HepG2 (cell line): ENCODE data around the gene ARR3. TPM values are rescaled to one million over a fixed set of nuclear protein-coding genes. Genes with fewer than 3 reads are reported as not detected.

Experiments
- AKAP8 ChIP-seq: sonication (generic); formaldehyde crosslinking; IDR thresholded peaks from 2 replicates; pipeline ENCODE4 v1.5.1; 2020; ENCODE audit warnings: mild to moderate bottlenecking, missing genetic modification reagents
- ATRX ChIP-seq: sonication (generic); formaldehyde crosslinking; IDR thresholded peaks from 2 replicates; pipeline ENCODE4 v1.4.0; 2020; ENCODE audit warnings: missing genetic modification reagents, borderline replicate concordance
- KDM6A ChIP-seq: IDR thresholded peaks from 2 replicates; pipeline ENCODE4 v1.6.1; 2016; ENCODE audit warnings: low read depth
- KLF12 ChIP-seq: sonication (generic); formaldehyde crosslinking; IDR thresholded peaks from 2 replicates; pipeline ENCODE4 v1.4.0; 2020; ENCODE audit warnings: missing genetic modification reagents, borderline replicate concordance
- MIXL1 ChIP-seq: IDR thresholded peaks from 2 replicates; pipeline ENCODE4 v1.6.1; 2016
- PAXIP1 ChIP-seq: sonication (generic); formaldehyde crosslinking; conservative IDR thresholded peaks from 2 replicates; pipeline ENCODE4 v1.4.0; 2020; ENCODE audit warnings: mild to moderate bottlenecking, missing genetic modification reagents, moderate library complexity
- PHF8 ChIP-seq: sonication (generic); formaldehyde crosslinking; IDR thresholded peaks from 2 replicates; pipeline ENCODE4 v1.5.0; 2020; ENCODE audit warnings: missing genetic modification reagents
- POLR2G ChIP-seq: fragments of 200-400 bp; formaldehyde crosslinking; IDR thresholded peaks from 2 replicates; pipeline ENCODE4 v1.6.1; 2018; ENCODE audit warnings: mild to moderate bottlenecking, low read depth, low read length, moderate library complexity
- PRDM10 ChIP-seq: sonication (generic); formaldehyde crosslinking; IDR thresholded peaks from 2 replicates; pipeline ENCODE4 v1.4.0; 2020; ENCODE audit warnings: low read depth, missing genetic modification reagents
- TBP ChIP-seq: sonication (generic); formaldehyde crosslinking; IDR thresholded peaks from 2 replicates; pipeline ENCODE4 v1.5.0; 2020; ENCODE audit warnings: missing genetic modification reagents
- TCF7 ChIP-seq: sonication (generic); IDR thresholded peaks from 2 replicates; pipeline ENCODE4 v1.6.1; 2016; ENCODE audit warnings: antibody characterized with exemption, low read depth
- TOPORS ChIP-seq: sonication (generic); formaldehyde crosslinking; IDR thresholded peaks from 2 replicates; pipeline ENCODE4 v1.8.0; 2023; ENCODE audit warnings: mild to moderate bottlenecking, missing genetic modification reagents
- ZFP41 ChIP-seq: sonication (generic); formaldehyde crosslinking; IDR thresholded peaks from 2 replicates; pipeline ENCODE4 v1.4.0; 2020; ENCODE audit warnings: mild to moderate bottlenecking, missing genetic modification reagents, borderline replicate concordance
- ZMAT3 ChIP-seq: sonication (generic); formaldehyde crosslinking; conservative IDR thresholded peaks from 2 replicates; pipeline ENCODE4 v1.7.0; 2021; ENCODE audit warnings: missing genetic modification reagents
- ZNF101 ChIP-seq: sonication (generic); formaldehyde crosslinking; IDR thresholded peaks from 2 replicates; pipeline ENCODE4 v1.4.0; 2020; ENCODE audit warnings: mild to moderate bottlenecking, low read depth, missing genetic modification reagents, borderline replicate concordance
- ZNF17 ChIP-seq: sonication (generic); formaldehyde crosslinking; IDR thresholded peaks from 2 replicates; pipeline ENCODE4 v1.5.0; 2020; ENCODE audit warnings: mild to moderate bottlenecking, missing genetic modification reagents
- ZNF20 ChIP-seq: sonication (generic); formaldehyde crosslinking; IDR thresholded peaks from 2 replicates; pipeline ENCODE4 v1.4.0; 2020; ENCODE audit warnings: mild to moderate bottlenecking, moderate library complexity, missing genetic modification reagents
- ZNF292 ChIP-seq: sonication (generic); formaldehyde crosslinking; IDR thresholded peaks from 2 replicates; pipeline ENCODE4 v1.8.1; 2022; ENCODE audit warnings: mild to moderate bottlenecking, low read depth, missing genetic modification reagents, borderline replicate concordance
- ZNF709 ChIP-seq: sonication (generic); formaldehyde crosslinking; IDR thresholded peaks from 2 replicates; pipeline ENCODE4 v1.5.0; 2020; ENCODE audit warnings: mild to moderate bottlenecking, missing genetic modification reagents
- ZNF850 ChIP-seq: sonication (generic); formaldehyde crosslinking; conservative IDR thresholded peaks from 2 replicates; pipeline ENCODE4 v1.9.0; 2021; ENCODE audit warnings: mild to moderate bottlenecking, missing genetic modification reagents
- polyA plus RNA-seq, 8 experiments: library from polyadenylated mRNA; depleted of rRNA in 3 of 8; stranded (reverse) in 7 of 8; unstranded in 1 of 8; fragments of >200 nt; fragmentation: Illumina TruSeq in 4 of 8; extraction: Trizol in 4 of 8; gene quantifications; 2 replicates each; pipeline versions ENCODE4 v1.2.1 to v1.2.3, GENCODE V29; 2011 to 2016; ENCODE audit warnings: low read depth in 4 of 8, missing spikeins in 1 of 8, mixed read lengths in 1 of 8; ENCODE audit not compliant: insufficient read depth in 1 of 8
- total RNA-seq, 5 experiments: library from RNA; depleted of rRNA; stranded (reverse); fragments of >200 nt; fragmentation: Illumina TruSeq; extraction: Trizol; gene quantifications; 2 replicates each; pipeline ENCODE4 v1.2.3, GENCODE V29; 2016; ENCODE audit warnings: low read depth in 1 of 5

ARR3 gene
- total and polyA plus RNA-seq, 2 of the 13 experiments (the other 11 are each of a cell fraction or from before 2014, with no cell fraction given) = not detected

GRCh38 chrX:70289793-70290770, 21.9 kb downstream of the ARR3 start, which contains the start of the genes KIF4A and PDZD11 (continued):
- no peak for TF ChIP-seq TBP (CRISPR knock-in tag)
- no peak for TF ChIP-seq KLF12 (CRISPR knock-in tag)
- TF ChIP-seq ZFP41 (CRISPR knock-in tag) = no peak
- peak; percentile 73 for TF ChIP-seq POLR2G
- TF ChIP-seq ZNF20 (CRISPR knock-in tag) = no peak
- no peak for TF ChIP-seq ZMAT3
- TF ChIP-seq MIXL1 (CRISPR knock-in tag) = no peak
- no peak for TF ChIP-seq ZNF101 (CRISPR knock-in tag)
- no peak for TF ChIP-seq ATRX (CRISPR knock-in tag)
- TF ChIP-seq ZNF17 (CRISPR knock-in tag) = no peak
- no peak for TF ChIP-seq ZNF850 (CRISPR knock-in tag)
- no peak for TF ChIP-seq ZNF709 (CRISPR knock-in tag)
- no peak for TF ChIP-seq PAXIP1
- no peak for TF ChIP-seq PRDM10
- no peak for TF ChIP-seq KDM6A (CRISPR knock-in tag)
- TF ChIP-seq TOPORS (CRISPR knock-in tag) = no peak
- TF ChIP-seq AKAP8 (CRISPR knock-in tag) = no peak
- no peak for TF ChIP-seq ZNF292 (CRISPR knock-in tag)
- TF ChIP-seq PHF8 (CRISPR knock-in tag) = peak; percentile 68
- no peak for TF ChIP-seq TCF7
